GM18526 (cell line): ENCODE results near the gene C9orf57.

Experiments
- POLR2A ChIP-seq: IDR thresholded peaks from 3 replicates; pipeline ENCODE4 v1.6.1; 2011; ENCODE audit not compliant: insufficient read length; ENCODE audit errors: extremely low read depth

Gene C9orf57

GRCh38 chr9:72060513-72060912, at the start of gene C9orf57:
Gene C9orf57, minus strand, starts transcription at chr9:72060613. Its CDS starts 1,282 bp downstream, at chr9:72059331.
- no peak for TF ChIP-seq POLR2A

GRCh38 chr9:72102520-72102919, 42.1 kb upstream of the C9orf57 start:
- TF ChIP-seq POLR2A = no peak

GRCh38 chr9:72092820-72093219, 32.4 kb upstream of the C9orf57 start:
- no peak for TF ChIP-seq POLR2A

GRCh38 chr9:72089451-72090130, 29.2 kb upstream of the C9orf57 start:
- TF ChIP-seq POLR2A = no peak

- TF ChIP-seq POLR2A = no peak
Observed at GRCh38 chr9:72082536-72082935, 22.1 kb upstream of the C9orf57 start.

- no peak for TF ChIP-seq POLR2A
Observed at GRCh38 chr9:72065076-72065475, 4.7 kb upstream of the C9orf57 start.

- no peak for TF ChIP-seq POLR2A
Observed at GRCh38 chr9:72052122-72052521, 8.3 kb downstream of the C9orf57 start.

- TF ChIP-seq POLR2A = no peak
Observed at GRCh38 chr9:72048850-72049249, 11.6 kb downstream of the C9orf57 start.

GRCh38 chr9:72046630-72047456, 13.6 kb downstream of the C9orf57 start:
- TF ChIP-seq POLR2A = no peak

- TF ChIP-seq POLR2A = no peak
Observed at GRCh38 chr9:72044095-72044494, 16.3 kb downstream of the C9orf57 start.

- TF ChIP-seq POLR2A = no peak
Observed at GRCh38 chr9:72043576-72043975, 16.8 kb downstream of the C9orf57 start.

GRCh38 chr9:72042928-72043327, 17.5 kb downstream of the C9orf57 start:
- no peak for TF ChIP-seq POLR2A

- no peak for TF ChIP-seq POLR2A
Observed at GRCh38 chr9:72041775-72042194, 18.6 kb downstream of the C9orf57 start.

GRCh38 chr9:72041369-72041768, 19.0 kb downstream of the C9orf57 start:
- no peak for TF ChIP-seq POLR2A

GRCh38 chr9:72039532-72039931, 20.9 kb downstream of the C9orf57 start:
- no peak for TF ChIP-seq POLR2A

GRCh38 chr9:72038890-72039410, 21.5 kb downstream of the C9orf57 start:
- no peak for TF ChIP-seq POLR2A
